ENCODE measurements around the gene TTC24.
"Not testable (repeated sequence)": the region's sequence is repeated elsewhere in the genome, so short reads cannot be mapped to it uniquely, and the experiment has no call there.

Gene TTC24

DNA sequence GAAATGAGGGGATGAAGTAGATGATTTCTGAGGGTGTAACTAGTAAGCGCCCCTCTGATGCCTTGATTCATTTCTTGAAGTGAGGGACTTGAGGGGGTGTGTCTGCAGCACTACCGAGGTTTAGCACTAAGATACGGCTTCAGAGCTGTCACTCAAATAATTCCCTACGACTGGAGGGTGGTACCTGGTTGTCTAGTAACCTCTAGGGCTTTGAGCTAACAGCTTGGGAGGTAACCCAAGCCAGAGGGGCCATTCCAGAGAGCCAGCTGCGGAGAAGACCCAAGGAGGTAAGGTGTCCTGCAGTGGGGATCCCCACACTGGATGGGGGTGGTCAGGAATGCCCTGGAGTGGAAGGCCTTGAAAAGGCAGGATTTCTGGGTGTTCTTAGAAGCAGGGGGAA lies at the start of gene TTC24:
TTC24 (plus strand) TSS at position 252 of the 400 bp plus-strand sequence. CDS start 1,642 bp downstream, outside the sequence.
- DNase-seq, result no peak

DNA sequence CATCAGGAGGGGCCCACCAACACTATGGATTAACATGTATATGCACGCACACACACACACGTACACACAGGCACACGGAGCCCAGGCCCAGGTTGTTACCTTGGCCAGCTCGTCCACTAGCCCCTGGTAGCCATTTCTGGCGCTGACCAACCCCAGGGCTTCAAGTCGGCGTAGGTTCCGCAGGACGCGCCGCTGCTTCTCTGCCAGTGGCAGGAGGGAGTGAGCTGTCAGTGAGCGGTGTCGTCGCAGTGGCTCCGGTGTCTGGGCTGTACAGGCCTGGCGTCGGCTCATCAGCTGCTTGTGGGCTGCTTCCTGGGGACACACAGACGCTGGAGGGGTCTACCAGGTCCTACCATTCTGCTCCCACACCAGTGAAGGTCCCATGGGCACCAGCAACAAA lies 49.5 kb upstream of the TTC24 start:
- no peak for DNase-seq

DNA sequence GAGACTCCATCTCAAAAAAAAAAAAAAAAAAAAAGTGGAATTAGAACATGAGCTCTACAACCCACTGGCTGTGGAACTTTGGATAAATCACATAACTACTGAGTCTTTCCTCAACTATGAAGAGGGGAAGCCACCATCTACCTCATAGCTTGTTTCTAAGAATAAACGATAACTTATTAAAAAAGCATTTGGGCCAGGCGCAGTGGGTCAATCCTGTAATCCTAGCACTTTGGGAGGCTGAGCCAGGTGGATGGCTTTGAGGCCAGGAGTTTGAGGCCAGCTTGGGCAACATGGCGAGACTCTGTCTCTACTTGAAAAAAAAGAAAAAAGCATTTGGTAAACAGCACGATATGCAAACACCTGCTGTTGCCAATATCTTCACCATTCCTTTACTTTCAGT lies 47.1 kb upstream of the TTC24 start:
- no peak for DNase-seq

DNA sequence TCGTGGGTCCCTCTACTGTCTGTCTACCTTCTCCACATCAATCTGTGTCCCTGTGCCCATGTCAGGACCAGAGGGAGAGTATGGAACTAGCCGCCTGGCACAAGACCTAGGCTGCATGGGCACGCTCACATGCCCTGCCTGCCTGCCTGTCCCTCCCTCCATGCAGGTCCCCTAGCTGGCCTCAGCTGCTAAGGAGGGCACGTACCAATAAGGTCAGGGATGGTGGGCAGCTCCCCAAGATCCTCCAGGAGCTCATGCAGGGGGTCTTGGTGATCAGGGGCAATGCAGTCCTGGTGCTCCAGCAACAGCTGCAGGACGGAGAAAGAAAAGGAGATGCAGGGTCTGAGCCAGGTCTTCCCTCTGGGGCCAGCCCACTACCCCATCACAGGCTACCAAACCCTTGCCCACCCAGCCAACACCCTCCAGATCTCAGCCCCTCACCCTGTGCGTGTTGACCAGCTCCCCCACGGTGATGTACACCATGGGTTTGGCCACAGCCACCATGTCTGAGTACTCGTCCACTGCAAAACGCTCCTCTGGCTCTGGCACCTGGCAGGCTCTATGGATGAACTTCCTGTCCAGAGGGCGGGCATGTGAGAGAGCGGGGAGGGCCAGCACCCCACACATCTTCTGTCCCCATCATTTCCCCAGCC lies 45.8 kb upstream of the TTC24 start:
- DNase-seq, result no peak

DNA sequence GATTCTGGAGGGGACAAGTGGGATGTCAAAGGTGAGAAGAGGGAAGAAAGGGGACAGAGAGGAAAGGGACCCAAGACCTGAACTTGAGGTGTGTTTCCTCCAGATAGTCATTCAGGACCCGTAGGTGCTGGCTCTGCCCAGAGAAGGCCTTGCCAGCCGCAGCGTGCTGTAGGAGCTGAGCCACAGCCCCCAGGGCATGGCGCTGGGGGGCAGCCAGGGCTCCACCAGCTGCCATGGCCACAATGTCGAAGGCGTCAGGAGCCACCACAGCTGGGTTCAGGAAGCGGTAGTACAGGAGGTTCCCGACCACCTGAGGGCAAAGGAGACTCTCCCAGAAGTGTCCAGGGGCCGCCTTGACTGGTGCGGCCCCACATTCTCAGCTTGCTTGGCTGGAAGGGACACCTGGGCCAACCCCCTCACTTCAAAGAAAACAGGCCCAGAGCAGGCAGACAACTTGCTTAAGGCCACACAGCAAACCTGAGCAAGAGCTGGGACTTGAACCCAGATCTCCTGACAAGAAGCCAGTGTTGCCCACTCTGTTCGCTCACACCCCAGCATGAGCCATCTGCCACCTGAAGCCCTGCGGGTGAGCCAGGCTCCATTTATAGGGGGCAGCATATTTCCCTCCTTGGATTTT lies 45.0 kb upstream of the TTC24 start:
- DNase-seq, result no peak

DNA sequence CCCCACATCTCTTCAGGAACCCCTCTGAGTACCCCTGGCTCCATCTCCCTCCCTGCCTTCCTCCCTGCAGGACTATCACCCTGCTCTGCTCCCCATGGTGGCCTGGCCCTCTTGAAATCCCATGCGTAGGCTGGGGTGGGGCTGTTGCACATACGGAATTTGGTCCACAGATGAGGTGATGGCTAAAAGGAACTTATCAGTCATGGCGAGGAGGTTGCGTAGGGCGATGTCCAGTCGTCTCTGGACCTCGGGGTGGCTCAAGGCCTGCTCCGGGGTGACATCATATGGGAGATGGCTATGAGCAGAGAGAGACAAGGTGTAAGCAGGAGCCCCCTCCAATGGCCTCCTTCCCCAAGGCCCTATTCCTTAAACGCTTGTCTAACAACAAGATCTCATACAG lies 42.5 kb upstream of the TTC24 start:
- no peak for DNase-seq

DNA sequence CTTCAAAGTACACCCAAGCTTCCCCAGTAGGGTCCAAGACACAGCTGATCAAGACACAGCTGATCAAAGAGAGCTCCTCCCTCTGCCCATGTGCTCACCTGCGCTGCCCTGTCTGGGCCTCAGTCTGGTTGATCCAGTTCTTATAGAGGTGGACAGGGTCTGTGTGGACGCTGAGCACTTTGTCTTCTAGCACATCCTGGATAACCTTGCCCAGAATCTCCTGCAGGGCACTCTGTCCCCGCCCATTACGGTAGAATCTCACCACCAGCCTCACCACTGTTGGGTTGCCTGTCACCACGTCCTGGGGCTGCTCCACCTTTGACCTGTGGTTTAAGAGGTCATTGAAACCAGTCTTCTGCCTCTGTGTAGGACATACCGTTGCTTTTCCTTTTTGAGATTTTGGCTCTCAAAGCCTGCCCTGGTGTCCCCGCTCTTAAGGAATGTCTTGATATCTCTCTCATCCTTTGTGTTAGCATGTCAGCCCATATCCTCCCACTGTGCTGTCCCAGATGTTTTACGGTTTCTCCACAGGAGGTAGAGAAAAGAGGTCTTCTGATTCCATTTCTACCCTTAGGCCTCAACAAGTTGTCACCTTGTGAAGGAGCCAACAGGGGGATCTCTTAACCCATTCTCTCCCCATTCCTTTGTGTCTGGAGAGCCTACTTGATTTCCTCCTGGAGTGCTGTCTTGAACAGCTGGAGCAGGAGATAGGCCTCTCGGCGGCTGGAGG lies 40.6 kb upstream of the TTC24 start:
- no peak for DNase-seq

DNA sequence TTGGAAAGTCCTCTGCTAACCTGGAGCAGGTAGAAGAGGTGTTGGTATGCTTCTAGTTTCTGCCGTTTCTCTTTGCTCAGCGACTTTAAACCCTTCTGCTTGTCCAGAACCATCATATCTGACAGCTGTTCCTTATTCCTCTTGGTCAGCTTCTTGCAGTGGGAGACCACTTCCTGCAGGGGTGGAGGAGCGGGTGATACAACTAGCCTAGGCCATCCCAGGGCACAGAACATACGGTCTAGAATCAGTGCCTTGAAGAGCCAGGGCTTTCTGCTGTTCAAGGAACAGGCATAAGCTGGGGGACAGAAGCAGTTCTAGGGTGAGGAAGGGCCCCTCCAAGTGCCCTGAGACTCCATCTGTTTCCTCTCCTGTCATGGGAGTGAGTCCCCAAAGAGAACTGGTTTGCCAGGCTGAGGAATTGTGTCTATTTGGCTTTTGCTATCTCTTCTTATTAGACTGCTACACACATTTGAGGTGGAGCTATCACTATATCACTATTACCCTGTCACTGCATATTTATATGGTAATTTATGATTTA lies 39.6 kb upstream of the TTC24 start:
- DNase-seq, result no peak

DNA sequence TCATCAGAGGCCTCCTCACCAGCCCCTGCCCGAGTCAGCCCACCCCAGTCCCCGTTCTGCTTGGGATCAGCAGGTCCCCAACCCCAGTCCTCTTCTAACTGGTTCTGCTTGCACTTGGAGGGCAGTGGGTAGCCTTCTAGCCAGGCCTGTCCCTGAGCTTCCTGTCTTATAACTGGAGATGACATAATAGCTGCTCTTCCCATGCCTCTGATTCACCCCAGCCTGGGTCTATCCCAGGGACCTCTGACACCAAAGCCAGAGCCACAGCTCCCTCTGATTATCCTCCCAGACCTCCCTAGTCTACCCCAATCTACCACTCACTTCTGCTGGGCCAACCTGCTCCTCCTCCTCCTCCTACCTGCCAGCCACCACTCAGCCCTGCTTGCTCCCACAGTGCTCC lies 38.6 kb upstream of the TTC24 start:
- no peak for DNase-seq

DNA sequence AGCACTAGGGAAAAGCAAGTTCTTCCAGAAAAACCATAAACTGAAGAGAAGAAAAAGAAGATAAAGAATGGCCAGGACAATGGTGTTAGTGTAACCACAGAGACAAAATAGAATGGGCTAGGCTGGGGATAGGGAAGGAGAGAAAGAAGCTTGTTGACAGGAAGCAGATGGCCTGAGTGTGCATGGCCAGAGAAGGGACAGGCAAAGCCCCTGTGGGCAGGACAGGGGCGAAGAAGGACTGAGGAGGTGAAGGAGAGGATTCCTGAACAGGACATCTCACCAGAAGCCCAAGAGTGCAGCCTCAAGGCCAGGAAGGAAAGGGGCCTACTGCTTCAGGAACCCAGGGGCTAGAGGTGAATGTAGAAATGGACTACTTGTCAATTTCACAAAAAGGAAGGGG lies 36.5 kb upstream of the TTC24 start:
- DNase-seq, result no peak

DNA sequence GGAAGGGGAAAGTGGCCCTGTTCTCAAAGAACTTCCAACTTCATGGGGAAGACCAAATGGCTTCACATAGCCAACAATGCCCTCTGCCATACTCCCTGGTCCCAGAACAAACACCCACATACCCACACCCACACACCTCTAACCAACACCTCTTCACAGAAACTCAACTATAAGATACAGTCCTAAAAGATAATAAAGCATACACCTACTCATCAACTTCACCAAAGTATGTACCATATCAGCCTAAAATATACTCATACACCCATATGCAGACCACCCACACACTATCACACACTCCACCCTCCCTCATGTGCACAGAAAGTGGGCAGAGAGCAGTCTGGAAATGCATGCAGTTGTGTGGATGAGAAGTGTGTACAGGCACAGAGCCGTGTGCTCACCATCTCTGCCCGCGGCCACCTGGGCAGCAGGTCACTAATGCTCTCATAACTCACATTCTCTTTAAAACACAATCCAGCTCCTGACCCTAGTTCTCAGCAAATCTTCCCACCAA lies 34.9 kb upstream of the TTC24 start:
- DNase-seq, result no peak

DNA sequence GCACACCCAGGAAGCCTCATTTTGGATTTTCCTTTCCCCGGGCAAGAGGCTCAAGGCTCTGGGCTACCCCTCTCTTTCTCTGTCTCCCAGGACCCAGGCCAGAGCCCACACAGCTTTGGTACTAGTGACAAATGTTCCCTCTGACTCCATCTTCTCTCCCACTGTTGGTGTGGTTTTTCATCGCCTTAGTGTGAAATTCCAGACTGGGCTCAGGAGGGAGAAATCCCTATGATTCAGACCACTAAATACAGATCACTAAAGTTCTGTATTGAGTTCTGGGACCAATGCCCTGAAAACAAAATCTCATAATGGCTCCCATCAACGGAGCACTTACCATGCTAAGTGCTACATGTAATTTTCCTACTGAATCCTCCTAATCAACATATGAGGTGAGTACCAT lies 33.3 kb upstream of the TTC24 start:
- no peak for DNase-seq

DNA sequence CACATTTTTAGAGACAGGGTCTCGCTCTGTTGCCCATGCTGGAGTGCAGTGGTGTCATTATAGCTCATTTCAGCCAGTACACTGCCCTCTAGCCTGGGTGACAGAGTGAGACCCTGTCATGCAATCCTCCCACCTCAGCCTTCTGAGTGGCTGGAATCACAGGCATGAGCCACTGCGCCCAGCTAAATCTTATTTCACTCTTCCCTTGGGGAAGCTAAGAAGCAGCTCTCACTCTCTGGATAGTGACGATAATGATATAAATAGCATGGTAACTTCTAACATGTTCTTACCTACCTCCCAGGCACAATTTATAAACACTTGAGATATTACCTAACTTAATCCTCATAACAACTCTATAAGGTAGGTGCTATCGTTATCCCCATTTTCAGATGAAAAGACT lies 32.1 kb upstream of the TTC24 start:
- DNase-seq, result no peak

DNA sequence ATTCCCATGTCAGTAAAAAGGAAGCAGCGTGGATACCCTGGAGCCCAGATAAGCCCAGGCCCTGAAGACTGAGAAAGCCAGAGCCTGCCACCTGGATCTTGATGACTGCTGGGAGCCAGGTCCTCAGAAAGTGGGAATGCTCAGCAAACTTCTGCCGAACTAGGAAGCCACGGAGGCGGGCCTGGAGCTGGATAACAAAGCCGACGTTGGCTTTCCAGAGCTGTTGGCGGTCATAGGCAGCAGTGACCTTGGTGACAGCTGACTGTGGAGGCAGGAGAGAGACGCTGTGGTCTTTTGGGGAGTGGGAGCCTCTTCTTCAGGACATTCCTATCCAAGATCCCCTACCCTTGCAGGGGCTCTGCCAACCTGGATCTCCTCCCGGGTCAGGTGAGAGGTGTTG lies 31.5 kb upstream of the TTC24 start:
- DNase-seq, result no peak

DNA sequence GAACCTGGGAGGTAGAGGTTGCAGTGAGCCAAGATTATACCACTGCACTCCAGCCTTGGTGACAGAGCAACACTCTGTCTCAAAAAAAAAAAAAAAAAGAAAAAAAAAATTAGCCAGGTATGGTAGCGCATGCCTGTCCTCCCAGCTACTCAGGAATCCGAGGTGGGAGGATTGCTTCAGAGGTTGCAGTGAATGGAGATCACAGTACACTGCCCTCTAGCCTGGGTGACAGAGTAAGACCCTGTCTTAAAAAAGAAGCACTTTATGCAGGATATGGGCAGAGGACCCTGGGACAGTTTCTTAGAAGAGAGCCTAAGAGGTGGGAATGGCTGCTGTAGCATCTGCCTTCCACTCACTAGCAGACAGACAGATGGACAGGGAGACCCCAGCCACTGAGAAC lies 30.1 kb upstream of the TTC24 start:
- DNase-seq, result no peak

DNA sequence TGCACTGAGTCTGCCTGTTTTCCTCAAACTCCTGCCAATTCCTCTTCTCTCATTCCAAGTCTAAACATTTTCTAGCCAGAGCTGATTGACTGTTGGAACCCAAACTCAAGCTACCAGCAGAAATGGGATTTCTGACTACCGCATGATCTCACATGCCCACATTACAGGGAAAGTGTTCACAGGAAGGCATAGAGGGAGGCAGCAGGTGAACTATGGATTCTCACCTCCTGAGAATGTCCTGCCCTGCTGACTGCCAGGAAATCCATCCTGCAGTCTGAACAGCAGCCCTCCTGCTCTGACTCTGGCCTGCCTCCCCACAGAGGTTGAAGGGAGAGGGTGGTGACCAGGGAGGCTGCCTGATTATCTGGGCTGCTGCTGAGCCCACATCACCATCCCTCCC lies 29.7 kb upstream of the TTC24 start:
- DNase-seq, result no peak

DNA sequence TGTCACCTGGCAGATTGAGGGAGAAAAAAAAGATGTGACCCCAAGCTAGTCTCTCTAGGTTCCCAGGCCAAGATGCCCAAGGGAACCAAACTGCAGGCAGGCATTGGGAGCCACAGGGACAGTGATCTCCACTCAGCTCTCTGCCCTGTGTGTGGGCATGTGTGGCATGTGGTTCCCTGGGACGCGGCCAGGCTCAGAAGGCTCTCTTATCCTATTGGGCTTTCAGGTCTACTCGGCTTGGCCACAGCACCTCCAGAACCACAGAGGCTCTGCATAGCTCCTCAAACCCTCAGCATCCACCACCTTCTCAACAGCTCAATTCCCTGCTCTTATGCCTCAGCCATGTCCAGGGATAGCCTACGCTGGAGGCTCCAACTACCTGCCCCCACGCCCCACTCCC lies 29.2 kb upstream of the TTC24 start:
- DNase-seq, result no peak

DNA sequence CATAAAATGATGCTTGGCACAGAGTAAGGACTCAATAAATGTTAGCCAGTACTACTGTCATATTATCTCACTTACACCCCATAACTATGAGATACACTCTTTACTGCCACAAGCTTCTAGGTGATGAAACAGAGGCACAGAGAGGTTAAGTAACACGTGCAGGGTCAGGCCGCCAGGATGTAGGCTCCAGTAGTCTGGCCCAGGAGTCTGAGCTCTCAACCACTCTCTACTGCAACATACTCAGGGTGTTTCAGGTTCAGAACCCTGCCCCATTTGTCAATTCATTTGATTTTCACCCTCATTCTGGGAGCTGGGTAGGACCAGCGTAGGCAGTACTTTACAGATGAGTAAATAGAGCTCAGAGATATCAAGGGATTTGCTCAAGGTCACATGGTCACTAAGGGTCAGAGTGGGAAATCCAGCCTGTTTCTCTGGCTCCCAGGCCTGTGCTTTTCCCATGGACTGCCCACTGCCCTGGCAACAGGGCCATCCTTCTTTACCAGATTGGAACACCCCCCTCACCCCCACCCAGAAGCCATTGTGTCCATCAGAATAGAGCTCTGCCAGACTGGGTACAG lies 28.4 kb upstream of the TTC24 start:
- no peak for DNase-seq

DNA sequence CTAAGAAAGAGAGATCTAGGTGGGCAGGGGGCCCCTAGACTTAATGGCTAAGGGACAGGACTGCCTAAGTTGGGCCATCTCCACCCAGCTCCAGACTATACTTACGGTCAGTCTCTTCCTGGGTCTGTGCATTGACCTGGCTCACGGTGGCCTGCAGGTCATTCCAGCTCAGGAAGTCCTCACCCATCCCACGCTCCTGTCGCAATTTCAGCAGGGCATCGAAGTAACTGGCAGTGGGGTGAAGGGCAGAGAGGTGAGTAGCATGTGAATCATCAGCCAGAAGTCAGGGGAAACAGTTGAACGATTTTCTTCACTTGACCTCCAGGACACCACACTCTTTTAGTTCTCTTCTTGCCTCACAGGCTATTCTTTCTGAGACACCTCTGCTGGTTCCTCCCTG lies 27.7 kb upstream of the TTC24 start:
- no peak for DNase-seq

DNA sequence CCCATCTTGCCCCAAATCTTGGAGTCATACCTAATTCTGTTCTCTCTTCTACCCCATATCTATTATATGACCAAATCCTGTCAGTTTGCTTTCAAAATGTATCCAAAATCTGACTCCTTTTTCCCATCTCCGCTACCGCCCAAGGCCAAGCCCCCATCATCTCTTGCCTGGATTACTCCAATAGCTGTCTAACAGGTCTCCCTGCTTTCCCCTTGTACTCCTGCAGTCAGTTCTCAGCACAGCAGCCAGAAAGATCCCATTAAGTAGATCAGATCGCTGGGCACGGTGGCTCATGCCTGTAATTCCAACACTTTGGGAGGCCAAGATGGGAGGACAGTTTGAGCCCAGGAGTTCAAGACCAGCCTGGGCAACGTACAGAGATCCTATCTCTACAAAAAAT lies 27.0 kb upstream of the TTC24 start:
- no peak for DNase-seq

DNA sequence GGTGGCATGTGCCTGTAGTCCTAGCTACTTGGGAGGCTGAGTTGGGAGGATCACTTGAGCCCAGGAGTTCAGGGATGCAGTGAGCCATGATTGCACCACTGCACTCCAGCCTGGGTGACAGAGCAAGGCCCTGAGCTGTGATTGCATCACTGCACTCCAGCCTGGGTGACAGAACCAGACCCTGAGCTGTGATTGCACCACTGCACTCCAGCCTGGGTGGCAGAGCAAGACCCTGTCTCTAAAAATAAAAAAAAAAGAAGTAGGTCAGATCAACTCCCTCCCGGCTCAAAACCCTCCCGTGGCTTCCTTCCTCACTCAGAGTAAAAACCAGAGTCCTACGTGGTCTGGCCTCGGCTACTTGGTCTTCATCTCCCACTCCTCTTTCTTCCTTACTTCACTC lies 26.6 kb upstream of the TTC24 start:
- DNase-seq, result not testable (repeated sequence)

DNA sequence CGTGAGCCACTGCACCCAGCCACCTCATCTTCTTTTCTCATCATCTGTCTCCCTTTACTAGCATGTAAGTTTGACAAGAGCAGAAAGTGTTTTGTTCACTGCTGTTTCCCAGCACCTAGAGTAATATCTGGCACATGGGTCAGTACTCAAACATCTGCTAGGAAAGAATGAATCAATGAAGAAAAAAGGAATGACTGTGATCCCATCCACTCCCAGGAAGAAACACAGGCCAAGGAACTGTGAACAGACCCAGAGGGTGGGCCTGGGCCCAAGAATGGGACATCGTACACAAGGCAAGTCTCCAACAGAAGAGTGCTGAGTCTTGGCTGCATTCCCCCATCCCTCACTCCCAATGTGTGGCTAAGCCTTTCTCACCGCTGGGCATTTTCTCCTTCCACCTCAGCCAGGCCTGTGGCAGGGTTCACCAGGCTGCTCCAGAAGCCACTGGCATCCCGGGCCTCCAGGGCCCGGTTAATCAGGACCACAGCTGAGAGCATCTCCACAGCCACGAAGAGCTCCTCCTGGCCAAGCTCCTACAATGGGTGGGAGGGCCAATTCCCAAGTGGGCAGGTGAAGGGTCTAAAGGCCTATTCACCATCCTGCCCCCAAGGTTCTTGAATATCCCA lies 25.6 kb upstream of the TTC24 start:
- no peak for DNase-seq

DNA sequence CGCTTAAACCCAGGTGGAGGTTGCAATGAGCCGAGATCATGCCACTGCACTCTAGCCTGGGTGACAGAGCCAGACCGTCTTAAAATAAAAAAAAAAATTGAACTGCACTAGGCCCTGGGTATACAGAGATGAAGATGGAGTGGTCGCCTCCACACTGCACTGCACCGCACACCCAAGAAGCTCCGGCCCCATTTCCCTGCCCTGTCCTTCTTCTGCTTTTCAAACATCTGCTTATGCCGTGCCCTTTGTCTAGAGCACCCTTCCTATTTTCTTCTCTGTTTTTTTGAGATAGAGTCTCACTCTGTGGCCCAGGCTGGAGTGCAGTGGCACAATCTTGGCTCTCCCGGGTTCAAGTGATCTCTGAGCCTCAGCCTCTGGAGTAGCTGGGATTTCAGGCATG lies 24.6 kb upstream of the TTC24 start:
- DNase-seq, result no peak
